NCI-H524 treated with DMSO at 0.1 percent for 48 hours (cell line): ENCODE results near the gene WNK1.
"Not testable (repeated sequence)": the region's sequence is repeated elsewhere in the genome, so short reads cannot be mapped to it uniquely, and the experiment has no call there.

Source experiments
- DNase-seq: peaks from one replicate; lab custom pipeline; 2025; lab: John Stamatoyannopoulos, UW

WNK1 gene

DNA sequence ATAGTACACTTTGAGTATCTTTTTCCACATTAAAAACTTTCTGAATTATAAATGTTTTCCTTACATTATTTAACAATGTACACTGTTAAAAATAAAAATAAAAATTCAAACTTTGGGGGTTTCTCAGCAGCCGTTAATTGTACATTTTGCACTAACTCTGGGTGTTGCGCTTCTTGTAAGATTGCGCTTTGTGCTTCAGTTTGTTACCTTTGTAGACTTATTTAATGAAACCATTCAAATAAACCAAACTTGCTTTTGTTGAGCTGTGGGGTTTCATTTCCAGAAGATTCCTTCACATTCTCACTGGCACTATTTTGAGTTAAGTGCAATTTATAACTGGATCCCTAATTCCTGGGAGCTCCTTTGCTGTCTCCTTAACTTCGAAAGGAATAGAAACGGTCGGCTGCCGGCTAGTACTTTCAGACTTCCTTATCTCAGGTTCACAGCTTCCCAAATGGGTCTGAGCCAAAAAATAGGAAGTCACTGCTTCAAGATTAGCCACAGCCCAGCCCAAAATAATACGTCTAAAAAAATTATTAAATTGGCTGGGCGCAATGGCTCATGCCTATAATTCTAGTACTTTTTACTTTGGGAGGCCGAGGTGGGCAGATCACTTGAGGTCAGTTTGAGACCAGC lies 158.9 kb downstream of the WNK1 start:
- no peak for DNase-seq

DNA sequence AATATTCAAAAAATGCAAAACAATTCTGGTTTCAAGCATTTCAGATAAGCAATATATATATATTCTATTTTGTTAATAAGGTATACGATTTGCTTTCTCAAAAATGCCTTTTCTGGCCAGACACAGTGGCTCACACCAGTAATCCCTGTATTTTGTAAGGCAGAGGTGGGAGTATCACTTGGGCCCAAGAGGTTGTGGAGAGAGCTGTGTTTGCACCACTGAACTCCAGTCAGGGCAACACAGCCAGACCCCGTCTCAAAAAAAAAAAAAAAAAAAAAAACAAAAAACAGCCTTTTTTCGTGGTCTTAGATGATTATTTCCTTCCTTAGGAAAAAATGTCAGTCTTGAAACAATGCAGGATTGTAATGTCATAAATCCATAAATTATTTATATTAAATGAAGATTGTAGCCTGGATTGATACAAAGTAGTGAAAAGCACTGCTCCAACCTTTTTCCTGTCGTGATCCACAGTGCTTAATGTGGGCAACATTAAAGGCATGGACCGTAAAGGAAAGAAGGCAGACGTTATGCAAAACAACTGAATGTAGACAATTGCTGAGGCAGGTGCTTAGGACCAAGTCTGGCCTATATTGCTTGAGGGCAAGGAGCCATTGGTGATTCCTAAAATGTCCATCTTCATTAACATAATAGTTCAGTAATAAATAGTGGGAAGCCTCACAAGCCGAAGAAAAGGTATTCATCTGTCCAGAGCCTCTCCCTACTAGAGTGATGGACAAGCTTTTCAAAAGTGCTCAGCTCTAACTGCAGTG lies 160.3 kb downstream of the WNK1 start:
- no peak for DNase-seq

GRCh38 chr12:913919-914698 lies 161.7 kb downstream of the WNK1 start:
- DNase-seq, result no peak

DNA sequence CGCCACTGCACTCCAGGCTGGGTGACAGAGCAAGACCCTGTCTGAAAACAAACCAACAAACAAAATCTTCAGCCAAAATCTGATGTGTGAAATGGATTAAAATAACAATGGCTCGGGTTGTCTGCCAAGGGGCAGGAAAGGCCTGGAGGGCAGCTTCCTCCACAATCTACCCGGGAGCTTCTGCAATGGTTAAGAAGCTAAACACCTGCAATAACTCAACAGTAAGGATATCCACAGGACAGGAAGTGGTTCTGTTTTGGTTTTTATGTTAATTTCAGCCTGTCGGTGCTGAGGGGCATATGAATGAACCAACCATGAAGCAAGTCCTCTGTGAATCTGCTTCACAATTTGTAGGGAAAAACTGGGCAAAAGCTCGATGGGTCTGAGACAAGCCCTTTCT lies 162.7 kb downstream of the WNK1 start:
- DNase-seq, result no peak

DNA sequence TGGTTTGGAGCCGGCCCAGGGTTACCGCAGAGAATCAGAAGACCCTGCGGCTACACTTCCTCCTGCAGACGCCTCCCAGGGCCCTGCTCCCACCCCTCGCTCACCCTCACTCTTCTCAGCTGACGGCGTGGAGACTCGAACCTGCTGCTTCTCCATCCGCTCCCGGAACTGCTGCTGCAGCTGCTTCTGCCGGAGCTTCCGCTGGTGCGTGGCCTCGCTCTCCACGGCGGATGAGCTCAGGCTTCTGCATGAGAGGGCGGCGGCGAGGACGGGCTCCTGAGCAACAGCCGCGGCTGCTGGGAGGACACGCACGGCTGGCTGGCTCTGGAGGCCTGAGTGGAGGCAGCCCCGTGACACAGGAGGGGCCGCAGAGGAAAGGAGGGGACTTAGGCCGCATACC lies 163.9 kb downstream of the WNK1 start:
- DNase-seq, result no peak

DNA sequence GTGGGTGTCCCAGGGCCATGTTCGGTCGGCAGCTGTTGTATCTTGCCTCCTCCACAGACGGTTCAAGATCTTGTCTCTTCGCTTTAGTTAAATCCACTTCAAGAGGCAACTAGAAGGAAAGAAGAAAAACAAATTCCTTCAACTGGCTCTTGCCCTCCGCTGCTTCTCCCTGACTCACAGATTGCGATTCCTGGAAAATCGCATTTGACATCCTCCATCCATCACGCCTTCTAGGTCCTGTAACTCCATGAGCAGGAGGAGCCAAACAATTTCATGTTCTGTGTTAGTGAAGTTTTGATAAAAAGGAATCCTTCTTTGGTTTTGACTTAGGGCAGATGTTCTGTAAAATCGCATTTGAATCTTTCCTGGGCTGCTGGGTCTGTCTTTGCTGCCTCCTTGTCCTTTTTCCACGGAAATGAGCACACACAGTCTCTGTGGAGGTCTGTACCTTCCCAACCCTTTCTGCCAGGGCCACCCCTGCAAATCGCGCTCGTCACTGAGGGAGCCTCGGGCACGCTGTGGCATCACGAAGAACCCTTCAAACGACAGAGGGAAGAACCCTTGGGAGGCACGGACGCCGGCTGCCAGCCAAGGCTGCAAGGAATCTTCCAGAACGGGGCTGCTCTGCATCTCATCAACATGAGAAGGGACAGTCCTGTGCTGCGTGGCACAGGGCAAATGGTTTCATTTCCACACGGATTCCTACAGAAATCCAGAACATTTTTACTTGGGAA lies 164.5 kb downstream of the WNK1 start:
- DNase-seq, result no peak

DNA sequence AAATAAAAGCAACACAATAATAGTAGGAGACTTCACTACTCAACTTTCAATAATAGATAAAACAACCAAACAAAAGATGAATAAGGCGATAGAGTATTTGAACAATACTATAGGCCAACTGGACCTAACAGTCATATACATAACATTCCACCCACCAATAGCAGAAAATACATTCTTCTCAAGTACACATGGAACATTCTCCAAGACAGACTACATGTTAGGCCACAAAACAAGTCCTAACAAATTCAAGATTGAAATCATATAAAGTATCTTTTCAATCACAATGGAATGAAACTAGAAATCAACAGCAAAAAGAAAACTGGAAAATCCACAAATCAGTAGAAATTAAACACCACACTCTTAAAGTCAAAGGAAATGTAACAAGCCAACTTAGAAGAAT lies 168.3 kb downstream of the WNK1 start:
- DNase-seq, result no peak

DNA sequence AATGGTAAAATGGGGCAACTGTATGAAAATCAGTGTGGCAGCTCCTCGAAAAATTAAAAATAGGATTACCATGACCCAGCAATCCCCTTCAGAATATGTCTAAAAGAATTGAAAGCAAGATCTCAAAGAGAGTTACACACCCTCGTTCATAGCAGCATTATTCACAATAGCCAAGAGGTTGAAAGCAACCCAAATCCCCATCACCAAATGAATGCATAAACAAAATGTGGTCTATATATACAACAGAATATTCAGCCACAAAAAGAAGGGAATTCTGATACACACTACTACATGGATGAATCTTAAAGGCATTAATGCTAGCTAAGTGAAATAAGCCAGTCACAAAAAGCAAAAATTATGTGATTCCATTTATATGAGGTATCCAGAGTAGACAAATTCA lies 169.9 kb downstream of the WNK1 start:
- DNase-seq, result no peak

GRCh38 chr12:926641-927040 lies 174.3 kb downstream of the WNK1 start:
- no peak for DNase-seq

GRCh38 chr12:931060-931459 lies 178.7 kb downstream of the WNK1 start:
- DNase-seq, result no peak

DNA sequence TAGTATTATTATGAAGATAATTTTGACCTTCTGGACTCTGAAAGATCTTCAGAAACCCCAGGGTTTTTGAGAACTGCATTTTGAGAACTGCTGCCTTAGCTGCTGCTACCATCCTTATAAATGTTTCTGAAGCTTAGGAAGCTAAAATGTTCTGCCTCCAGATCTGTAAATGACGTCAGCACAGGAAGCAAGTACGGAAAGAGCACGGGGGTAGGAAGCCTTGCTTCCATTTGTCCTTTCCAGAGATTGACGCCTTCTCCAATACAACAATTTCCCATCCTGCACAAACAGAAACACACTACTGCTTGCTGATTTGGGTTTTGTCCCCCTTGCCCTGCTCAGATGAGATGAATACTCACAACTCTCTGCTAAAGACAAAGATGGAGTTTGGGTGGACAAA lies 179.2 kb downstream of the WNK1 start:
- no peak for DNase-seq

- not testable (repeated sequence) for DNase-seq
Measured at GRCh38 chr12:935891-936290, 183.5 kb downstream of the WNK1 start.

- DNase-seq, result no peak
Measured at GRCh38 chr12:936377-937345, 184.3 kb downstream of the WNK1 start.

GRCh38 chr12:938810-939209 lies 186.4 kb downstream of the WNK1 start:
- DNase-seq, result no peak

DNA sequence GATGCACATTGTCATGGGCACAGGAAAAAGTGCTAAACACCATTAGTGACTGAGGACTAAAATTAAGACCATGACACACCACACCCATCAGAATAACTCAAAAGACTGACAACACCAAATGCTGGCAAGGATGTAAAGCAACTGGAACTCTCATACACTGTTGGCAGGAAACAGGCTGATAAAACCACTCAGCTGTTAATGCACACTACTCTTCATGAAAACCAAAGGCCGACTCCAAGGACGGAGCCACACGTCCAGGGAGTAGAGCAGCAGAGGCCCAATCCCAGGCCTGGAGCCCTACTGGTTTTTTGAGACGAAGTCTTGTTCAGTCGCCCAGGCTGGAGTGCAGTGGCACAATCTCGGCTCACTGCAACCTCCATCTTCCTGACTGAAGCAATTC lies 190.7 kb downstream of the WNK1 start:
- DNase-seq, result no peak

- DNase-seq, result peak; percentile 37
Measured at GRCh38 chr12:944211-944610, 191.8 kb downstream of the WNK1 start.

DNA sequence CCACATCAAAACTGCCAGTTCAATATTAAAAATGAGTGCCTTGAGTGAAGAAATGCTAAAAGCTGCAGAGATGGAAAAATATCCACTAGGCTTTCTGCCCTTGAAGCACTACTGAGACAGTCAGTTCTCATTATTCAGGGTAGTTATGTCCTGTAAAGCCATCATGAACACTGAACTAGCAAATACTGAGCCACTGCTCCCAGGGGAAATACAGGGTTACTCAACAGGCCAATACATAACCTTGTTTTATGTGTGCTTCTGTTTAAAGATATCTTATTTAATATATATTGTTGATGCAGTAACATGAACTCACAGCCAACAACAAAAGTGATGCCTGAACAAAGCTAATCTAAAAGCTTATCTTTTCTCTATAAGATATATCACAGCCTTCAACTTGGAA lies 193.8 kb downstream of the WNK1 start:
- no peak for DNase-seq

DNA sequence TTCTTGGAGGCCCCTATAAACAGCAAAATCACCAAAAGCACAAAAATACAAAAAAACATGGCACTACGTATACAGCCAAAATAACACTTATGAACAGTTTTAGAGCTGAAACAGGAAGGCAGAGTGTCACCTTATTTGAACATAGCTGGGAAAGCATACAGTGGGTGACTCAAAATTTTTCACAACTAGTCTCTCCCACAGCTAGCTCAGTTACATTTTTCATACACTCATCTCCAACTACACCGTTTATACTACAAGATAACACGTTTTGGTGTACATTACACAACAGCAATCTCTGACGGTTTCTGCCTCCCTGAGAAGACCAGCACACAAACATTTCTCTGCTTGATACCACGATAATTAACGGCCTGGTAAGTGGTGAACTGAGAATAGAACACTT lies 194.3 kb downstream of the WNK1 start:
- DNase-seq, result no peak

- DNase-seq, result no peak
Measured at GRCh38 chr12:948238-948637, 195.9 kb downstream of the WNK1 start.

DNA sequence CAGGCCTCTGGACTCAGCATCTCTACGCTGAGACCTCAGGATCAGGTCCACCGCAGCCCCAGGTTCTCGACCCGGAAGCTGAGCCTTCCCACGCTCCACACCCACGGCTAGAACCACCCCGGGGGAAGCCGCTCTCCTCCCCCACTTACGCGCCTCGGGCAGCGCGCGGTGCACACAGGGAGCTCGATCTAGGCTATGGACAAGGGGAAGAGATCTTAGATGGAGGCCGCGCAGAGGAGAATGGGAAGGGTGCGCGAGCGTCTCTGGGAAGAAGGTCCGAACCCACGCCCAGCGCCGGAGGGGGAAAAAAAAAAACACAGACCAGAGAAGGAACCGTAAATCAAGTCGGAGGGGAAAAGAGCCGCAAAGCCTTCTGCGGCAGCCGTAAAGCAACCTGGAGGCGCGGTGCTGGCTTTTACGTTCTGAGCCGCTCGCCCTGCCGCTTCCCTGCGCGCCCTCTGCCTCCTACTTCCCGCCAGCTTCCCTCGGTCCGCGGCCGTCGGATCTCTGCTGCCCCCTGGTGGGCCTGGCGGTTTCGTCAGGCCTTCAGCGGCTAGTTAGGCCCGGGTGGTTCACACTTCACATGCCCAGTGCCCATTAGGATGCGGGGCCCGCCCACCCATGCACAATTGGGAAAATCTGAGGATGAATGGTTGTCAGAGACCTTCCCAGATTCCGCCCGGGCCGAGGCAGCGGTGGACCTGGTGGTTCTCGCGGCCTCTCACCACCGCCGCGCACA lies 197.2 kb downstream of the WNK1 start, which contains the start of gene RAD52:
RAD52 (minus strand) TSS at position 242 of the 739 bp plus-strand sequence. CDS start 16,636 bp downstream, outside the sequence.
- peak; percentile 94 for DNase-seq
